Activated CD8-positive, alpha-beta memory T cell treated with anti-CD3 and anti-CD28 coated beads for 48 hours (primary cell): ENCODE results near the gene MYCBPAP.
A peak's percentile ranks its signal among the peaks of the same experiment; 100 is the strongest.

Experiments used
- DNase-seq, 3 experiments: peaks; one replicate each; pipeline ENCODE4 v3.0.0-alpha.2; 2020; ENCODE audit warnings: low read depth in 2 of 3, low spot score in 2 of 3

The MYCBPAP gene, protein sequence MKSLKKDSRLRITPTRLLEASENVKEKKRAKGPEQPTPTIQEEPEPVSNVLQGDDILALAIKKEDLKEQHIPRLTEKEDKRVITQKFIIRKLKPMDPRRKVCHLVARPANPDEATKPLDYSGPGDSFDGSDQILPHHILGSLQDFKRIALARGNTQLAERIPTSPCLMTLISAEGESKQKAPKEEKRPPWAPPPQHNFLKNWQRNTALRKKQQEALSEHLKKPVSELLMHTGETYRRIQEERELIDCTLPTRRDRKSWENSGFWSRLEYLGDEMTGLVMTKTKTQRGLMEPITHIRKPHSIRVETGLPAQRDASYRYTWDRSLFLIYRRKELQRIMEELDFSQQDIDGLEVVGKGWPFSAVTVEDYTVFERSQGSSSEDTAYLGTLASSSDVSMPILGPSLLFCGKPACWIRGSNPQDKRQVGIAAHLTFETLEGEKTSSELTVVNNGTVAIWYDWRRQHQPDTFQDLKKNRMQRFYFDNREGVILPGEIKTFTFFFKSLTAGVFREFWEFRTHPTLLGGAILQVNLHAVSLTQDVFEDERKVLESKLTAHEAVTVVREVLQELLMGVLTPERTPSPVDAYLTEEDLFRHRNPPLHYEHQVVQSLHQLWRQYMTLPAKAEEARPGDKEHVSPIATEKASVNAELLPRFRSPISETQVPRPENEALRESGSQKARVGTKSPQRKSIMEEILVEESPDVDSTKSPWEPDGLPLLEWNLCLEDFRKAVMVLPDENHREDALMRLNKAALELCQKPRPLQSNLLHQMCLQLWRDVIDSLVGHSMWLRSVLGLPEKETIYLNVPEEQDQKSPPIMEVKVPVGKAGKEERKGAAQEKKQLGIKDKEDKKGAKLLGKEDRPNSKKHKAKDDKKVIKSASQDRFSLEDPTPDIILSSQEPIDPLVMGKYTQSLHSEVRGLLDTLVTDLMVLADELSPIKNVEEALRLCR

DNA sequence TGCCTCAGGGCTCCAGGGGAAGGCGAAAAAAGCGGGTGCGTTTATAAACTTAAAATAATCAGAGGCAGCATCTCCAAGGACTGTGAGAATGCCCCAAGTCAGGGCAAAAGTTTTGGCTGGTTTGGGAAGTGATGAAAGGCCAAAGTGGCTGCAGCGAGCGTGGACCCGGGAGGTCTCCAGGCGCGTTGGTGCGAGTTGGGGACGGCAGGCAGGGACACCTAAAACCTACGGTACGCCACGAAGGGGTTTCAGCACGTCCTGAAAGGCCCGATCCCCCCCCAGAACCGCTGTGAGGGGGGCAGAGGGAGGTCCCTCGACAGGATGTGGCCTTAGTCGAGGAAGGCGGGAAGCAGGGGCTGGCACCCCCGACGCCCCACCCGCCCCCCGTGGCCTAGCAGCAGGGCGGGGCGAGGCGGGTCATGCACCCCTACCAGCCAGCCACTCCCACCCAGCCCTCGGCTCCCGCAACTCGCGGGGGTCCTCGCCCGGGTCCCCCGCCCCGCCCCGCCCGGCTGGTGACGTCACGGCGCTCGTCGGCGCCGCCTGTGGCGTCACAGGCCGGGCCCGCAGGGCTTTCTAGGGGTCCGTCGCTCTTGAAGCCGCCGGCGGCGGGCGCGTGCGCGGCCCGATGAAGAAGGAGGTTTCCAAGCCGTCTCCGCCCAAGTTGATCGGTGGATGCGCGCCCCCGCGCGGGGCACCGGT is at the start of gene MYCBPAP:
Gene MYCBPAP (plus strand): TSS at position 569 of the 702 bp plus-strand sequence. CDS start 236 bp downstream, outside the sequence.
- DNase-seq: peak; percentile 28 to 70 (median 40)

DNA sequence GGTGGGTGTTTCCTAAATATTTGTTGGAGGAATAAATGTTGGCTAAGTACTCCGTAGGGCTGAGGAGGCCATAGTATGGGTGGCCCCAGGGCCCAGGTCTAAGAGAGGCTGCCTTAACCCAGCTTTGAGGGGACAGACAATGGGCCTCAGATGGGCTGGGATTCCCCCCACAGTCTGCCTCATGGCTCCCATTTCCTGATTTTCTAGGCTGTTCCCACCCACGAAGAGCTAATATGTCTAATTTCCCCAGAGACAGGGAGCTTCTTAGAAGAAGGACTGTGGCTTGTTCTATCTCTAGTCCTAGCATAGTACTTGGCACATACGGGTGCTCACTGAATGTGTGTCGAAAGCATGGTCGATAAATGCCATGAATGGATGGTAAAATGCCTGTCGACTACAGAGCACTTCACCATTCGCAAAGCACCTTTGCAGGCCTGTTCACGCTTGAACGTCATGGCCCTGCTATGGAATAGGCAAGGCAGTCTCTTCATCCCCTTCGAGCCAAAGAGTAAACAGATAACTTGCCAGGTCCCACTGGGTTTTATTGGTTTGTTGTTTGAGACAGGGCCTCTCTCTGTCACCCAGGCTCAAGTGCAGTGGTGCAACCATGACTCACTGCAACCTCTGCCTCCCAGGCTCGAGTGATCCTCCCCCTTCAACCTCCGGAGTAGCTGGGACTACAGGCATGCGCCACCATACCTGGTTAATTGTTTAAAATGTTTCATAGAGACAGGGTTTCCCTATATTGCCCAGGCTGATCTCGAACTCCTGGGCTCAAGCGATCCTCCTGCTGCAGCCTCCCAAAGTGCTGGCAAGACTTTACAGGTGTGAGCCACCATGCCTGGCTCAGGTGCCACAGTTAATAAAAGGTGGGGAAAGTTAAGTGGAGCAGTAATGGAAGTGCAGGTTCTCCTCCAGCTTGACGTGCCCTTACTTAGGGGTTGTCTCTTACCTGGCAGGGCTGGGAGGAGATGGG is 49.2 kb upstream of the MYCBPAP start:
- DNase-seq: no peak

DNA sequence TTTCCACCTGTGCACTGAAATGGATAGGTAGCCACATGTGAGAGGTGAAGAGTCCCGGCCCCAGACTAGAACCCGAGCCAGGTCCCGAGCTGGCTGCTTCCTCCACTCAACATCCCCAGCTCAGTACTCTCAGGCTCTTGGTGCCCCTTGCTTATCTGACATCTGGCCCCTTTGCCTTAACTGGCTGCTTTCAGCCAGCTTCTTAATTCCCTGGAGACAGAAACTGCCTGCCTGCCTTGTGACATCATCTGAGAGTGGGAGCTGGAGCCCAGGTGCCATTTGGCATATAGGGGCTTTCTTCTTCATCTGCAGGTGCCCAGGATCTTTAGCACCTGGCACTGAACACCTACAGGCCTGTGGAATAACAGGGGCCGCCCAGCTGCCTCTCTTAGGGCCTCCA is 48.5 kb upstream of the MYCBPAP start:
- DNase-seq: no peak

DNA sequence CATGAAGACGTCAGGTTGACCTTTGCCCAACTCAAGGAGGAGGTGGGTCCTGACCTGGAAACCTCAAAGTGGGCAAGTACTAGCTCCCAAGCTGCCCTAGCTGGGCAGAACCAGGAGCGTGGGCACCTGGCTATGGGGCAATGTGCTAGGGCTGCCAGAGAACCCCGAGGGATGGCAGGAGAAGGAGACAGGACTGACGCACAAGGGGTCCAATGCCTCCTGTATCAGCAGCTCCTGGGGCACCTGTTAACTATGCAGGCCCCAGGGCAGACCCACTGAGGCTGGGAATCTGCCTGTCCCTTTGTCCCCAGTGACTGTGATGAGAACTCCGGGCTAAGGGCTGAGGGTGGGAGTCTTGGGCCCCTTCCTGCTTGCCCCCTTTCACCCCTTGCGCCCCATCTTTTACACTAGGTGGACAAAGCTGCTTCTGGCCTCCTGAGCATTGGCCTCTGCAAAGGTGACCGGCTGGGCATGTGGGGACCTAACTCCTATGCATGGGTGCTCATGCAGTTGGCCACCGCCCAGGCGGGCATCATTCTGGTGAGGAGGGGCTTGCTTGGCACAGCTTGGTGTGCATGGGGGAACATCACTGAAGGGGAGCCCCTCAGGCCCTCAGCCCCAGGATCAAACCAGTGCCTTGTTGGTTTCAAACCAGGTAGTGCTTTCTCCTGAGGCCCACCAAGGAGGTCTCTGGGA is 47.3 kb upstream of the MYCBPAP start:
- DNase-seq: no peak

DNA sequence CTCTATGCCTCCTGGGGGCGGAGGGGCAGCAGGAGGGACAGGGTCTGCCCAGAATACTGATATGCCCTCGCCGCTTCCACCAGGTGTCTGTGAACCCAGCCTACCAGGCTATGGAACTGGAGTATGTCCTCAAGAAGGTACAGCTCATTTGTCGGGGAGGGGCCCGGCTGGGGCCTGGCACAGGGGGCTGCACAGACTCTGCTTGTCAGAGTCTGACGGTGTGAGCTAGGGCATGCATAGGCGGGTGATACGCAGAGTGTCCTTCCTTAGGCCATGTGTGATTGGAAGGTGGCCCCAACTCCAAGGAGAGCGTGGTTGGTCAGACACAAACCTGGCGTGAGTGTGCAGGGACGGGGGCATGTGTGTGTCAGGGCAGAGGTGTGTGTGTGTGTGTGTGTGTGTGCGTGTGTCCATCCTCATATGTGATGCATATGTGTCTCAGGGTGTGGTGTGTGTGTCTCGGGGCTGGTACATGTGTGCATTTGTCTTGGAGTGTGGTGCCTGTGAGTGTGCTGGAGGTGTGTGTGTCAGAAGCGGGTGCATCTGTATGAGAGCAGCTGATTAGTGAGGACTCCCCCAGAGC is 46.6 kb upstream of the MYCBPAP start:
- no peak for DNase-seq

DNA sequence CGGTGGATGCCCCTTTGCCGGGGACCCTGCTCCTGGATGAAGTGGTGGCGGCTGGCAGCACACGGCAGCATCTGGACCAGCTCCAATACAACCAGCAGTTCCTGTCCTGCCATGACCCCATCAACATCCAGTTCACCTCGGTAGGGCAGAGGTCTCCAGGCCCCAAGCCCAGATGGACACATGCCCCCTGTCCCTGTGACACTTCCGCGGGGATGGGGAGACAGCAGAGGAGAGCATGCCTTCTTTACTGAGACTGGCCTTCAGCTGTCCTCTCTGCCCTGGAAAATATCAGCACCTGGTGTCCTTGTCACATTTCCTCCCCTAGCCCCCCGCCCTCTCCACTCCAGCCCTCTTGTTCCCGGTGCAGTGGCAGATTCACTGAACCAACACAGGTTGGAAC is 45.8 kb upstream of the MYCBPAP start:
- no peak for DNase-seq

DNA sequence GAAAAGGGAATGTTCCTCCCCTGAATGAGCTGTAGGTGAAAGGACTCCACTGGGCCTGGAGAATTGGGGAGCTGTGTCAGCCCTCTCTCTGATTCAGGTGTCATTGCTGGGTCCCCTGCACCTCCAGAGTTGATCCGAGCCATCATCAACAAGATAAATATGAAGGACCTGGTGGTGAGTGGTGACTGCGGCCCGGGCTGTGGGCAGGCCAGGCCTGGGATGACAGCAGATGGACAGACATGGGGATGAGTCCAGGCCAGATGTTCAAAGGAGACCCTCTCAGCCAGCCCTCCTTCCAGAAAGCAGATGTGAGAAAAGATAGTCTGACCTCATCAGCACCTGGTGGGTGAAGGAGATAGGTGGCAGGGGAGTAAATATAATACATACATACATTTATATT is 44.1 kb upstream of the MYCBPAP start:
- no peak for DNase-seq

DNA sequence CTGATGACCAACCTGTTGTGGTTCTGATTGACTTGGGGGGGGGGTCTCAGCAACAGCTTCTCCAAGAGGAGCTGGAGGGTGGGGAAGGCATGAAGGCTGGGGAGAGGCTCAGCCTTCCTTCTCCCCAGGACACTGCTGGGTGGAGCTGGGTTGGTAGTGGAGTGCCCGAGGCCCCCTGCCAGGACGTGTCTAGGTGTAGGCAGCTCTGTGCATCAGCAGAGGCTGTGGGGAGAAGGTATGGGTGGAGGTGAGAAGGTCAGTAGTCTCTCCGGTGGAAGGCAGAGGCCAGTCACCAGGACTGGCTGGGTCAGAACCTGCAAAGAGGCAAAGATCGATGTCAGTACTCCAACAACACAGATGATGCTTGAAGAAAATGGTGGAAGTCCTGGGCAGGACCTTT is 43.5 kb upstream of the MYCBPAP start:
- no peak for DNase-seq

DNA sequence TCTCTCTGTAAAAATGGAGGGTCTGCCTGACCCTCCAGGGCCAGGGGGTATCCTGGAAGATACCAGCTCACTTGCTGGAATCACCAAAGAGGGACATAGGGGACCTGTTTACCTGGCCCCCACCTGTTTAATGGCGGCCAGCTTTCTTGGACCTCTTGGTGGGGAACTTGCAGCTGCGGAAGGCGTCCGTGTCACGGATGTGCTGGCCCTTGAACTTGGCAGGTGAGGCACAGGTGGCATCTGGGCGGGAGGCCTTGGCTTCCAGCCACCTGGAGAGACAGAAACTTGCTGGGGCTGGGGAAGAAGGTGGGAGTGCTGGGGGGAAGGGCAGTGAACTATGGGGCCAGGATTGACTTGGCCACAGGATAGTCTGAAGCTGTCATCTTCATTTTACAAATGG is 43.1 kb upstream of the MYCBPAP start:
- no peak for DNase-seq

DNA sequence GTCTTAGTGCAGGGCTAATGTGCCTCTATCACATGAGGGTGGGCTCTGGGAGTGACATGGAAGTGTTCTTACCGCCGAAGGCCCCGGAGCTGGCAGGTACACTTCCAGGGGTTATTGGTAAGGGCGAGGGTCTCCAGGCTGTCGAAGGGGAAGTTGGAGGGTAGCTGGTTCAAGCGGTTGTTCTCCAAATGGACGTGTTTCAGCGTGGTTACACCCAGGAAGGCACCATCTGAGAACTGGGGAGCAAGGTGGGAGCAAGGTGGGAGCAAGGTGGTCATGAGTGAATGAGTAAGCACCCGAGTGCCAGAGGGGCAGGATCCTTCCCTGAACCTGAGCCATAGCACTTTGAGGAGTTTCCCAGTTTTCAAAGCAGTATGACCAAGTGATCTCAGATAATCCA is 42.6 kb upstream of the MYCBPAP start:
- no peak for DNase-seq

DNA sequence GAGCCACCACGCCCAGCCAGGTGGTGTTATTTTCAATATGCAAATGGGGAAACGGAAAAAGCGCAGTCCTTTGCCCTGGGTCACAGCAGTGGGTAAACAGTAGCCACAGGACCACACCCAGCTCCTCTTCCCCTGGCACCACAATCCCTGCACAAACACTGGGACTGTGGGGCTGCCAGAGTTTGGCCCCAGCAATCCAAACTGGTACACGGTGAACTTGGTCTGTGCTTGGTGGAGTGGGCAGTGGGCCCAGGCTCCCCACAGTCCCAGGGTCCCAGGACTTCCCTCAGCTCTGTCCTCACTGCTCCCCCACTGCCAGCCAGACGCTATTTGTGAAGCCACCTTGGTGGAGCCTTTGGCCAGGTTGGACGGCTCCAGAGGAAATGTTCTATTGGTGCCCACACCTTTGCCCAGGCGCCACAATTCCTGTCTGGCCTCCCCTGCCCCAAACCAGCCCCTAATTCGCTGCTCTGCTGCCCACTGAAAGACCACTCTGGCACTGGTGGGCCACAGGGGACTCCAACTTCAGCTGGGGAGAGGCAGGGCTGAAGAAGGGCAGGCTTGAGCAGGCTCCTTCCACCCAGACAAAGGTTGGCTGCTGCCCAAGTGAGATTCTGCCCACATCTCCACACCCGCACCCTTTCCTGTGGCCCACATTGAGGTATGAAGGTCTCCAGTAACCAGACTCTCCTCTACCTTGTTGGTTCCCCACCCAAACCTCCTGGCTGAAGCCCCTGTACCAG is 41.7 kb upstream of the MYCBPAP start:
- no peak for DNase-seq

DNA sequence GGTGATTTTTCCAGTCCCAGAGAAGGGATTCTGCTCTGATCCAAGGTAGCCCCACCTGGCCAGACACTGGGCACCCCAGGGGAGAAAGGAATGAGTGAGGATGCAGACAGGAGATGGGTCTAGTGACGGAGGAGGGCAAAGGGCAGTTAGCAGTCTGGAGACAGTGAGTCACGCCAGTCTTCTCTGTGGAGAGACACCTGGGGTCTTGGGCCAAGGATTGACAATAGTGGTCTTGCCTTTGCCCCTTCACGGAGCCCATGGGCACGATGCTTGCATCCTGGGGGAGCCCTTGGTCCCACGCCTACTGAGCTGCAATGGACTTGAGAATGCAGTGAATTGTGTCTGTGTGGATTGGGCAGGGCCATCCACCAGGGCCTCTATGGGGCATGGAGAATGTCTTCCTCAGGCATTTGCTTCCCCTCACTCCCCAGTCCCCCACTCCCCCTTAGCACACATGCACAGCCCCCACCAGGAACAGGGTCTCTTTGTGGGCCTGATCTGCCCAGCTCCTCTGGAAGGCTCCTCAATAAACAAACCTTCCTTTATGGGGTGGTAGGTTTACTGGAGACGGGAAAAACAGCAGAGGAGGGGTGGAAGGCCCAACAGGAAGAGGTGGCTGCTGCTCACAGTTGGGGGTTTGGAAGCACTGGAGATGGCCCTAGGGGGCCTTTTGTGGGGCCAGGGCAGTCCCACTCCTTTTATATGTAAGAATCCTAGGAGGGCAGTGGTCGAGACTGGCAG is 41.0 kb upstream of the MYCBPAP start:
- DNase-seq: no peak

DNA sequence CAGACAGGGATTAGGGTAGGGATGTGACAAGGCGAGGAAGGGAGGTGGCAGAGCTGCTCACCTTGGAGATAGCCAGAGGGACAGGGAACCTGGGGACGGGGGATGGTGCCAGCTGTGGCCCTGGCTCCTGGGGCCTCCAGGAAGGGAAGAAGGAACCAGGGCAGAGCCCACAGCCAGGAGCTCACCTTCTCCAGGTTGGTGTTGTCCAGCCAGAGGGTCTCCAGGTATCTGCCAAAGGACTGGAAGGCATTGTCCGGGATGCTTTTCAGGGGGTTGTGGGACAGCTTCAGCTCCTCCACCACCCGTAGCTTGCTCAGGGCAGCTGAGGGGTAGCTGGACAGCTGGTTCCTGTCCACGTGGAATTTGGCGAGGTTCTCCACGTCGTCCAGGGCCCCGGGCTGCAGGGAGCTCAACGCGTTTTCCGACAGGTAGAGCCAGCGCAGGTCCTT is 40.4 kb upstream of the MYCBPAP start:
- DNase-seq: no peak

DNA sequence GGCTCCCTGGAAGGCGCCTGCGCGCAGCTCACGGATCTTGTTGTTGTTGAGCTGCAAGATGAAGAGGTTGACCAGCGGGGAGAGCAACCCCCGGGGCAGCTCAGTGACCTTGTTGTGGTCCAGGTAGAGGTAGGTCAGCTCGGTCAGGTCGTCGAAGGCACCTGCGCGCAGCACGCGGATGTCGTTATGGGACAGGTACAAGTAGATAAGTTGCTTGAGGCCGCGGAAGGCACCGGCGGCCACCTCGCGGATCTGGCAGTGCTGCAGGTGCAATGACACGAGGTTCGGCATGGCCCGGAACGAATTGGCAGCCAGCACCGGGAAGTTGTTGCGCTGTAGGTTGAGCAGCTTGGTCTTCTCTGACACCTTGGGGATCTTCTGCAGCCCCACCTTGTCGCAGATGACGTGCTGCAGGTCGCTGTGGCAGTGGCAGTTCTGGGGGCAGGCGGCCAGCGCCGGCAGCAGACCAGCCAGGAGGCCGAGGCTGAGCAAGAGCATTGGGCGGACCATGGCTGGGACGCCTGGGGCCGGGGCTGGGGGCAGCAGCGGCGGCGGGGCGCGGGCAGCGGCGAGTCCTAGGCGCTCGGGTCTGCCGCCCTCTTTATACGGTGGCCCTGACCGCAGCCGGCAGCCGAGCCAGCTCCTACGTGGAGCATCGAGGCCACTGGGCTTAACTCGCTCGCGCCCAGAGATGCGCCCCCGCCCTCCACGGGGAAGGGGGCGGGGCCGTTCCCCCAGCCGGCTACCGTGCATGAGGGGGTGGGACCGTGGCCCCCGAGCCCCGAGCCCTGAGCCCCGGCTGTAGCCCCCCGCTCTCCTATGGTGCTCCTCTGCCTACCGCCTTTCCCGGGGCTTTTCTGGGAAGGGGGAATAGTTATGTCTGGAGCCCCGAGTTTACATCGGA is 39.7 kb upstream of the MYCBPAP start, which contains the start of gene CHAD:
Gene CHAD (minus strand): TSS at position 577 of the 904 bp plus-strand sequence. CDS start 67 bp downstream, at position 510.
- DNase-seq: no peak

DNA sequence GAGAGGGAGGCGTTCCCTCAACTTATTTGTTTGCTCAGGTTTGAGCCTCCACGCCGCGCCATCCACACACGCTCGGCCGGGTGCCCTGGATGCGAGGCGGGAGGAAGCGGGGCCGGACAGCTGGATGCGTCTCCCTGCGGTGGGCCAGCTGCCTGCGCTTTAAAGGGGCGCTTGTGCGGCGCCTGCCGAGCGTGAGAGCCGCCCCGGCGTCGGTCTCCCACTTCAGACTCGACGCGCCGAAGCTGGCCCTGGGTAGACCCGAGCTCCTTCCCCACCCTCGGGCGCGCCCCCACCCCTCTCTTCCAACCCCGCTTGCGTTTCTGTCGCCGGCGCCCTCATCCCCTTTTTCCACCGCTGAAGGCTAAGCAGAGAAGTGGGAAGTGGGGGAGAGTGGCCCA is 39.0 kb upstream of the MYCBPAP start:
- no peak for DNase-seq

DNA sequence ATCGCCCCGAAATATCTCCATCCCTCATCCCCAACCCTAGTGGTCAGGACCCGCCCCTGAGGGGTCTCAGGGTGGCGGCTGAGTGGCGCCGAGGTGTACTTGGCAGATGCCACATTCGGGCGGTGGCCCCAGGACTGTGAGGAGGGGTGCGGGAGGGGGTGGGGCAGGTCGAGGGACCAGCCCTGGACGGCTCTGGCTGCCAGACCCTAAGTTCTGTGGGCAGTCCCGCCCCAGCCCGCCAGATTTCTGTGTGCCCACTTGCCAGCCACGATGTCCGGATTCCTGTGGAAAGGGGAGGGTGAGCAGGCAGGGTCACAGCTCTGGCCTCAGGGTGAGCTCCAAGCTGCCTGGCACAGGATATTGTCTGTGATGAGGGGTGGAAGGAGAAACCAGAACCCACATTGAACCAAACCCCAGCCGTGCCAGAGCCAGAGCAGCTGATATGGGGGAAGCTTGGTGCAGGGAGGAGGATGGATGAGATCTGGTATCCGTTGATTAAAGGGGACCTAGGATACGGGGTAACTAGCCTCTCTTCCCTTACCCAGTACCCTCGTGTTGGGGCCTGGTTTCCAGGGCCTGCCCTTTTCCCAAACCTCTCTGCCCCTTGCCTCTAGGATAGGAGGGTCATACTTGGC is 38.5 kb upstream of the MYCBPAP start:
- DNase-seq: no peak
